Stomach smooth muscle (tissue), 2 donors: ENCODE data around the gene DPYD.

Source experiments
- H3K27ac ChIP-seq: one replicate; pipeline ENCODE4 v1.7.0; 2013; ENCODE audit warnings: mild to moderate bottlenecking, low read length, inconsistent platforms
- H3K27me3 ChIP-seq, 2 donors: one replicate each; pipeline ENCODE4 v1.7.0; 2013; ENCODE audit warnings: low read length in 2 of 2; ENCODE audit not compliant: insufficient read depth in 2 of 2, control insufficient read depth in 1 of 2
- H3K36me3 ChIP-seq, 2 donors: one replicate each; pipeline ENCODE4 v1.7.0; 2013; ENCODE audit warnings: low read length in 2 of 2; ENCODE audit not compliant: control insufficient read depth in 2 of 2, insufficient read depth in 2 of 2
- H3K4me1 ChIP-seq: one replicate; pipeline ENCODE4 v1.7.0; 2013; ENCODE audit warnings: low read length; ENCODE audit not compliant: control insufficient read depth, insufficient read depth
- H3K4me3 ChIP-seq, 2 donors: one replicate each; pipeline ENCODE4 v1.7.0; 2013; ENCODE audit warnings: low read length in 2 of 2
- H3K9ac ChIP-seq, 2 donors: one replicate each; pipeline ENCODE4 v1.7.0; 2013; ENCODE audit warnings: low read length in 2 of 2, mild to moderate bottlenecking in 1 of 2
- H3K9me3 ChIP-seq, 2 donors: one replicate each; pipeline ENCODE4 v1.7.0; 2013; ENCODE audit warnings: low read length in 2 of 2; ENCODE audit not compliant: control insufficient read depth in 2 of 2
- donor health status: healthy.
- donor health status: Pancreatic carcinoma.

Gene DPYD

DNA sequence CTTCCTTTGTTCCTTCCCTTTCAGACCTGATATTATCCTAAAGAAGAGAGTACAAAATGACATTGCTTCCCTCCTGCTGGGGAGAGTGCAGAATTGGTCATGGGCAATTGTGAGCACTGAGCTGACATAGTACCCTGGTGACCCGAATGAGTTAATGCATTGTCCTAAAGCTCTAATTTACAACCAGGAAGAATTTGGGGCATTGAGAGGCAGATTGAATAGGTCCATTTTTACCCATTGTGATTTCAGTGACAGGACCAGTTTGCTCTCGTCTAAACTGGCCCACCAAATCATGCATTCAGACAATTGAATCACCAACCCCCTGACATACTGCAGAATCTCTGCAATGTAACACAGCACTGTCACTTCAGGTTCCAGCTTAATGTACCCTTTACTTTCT, 497.4 kb downstream of the DPYD start:
- Histone ChIP-seq H3K27ac (no peak overlapping the region), H3K4me1 (no peaks in the 10 kb centered on the region), H3K27me3 (no peaks in the 10 kb centered on the region), H3K36me3 (no peaks in the 10 kb centered on the region), H3K4me3 (no peak overlapping the region), H3K9me3 (no peaks in the 10 kb centered on the region), H3K9ac (no peak overlapping the region)

DNA sequence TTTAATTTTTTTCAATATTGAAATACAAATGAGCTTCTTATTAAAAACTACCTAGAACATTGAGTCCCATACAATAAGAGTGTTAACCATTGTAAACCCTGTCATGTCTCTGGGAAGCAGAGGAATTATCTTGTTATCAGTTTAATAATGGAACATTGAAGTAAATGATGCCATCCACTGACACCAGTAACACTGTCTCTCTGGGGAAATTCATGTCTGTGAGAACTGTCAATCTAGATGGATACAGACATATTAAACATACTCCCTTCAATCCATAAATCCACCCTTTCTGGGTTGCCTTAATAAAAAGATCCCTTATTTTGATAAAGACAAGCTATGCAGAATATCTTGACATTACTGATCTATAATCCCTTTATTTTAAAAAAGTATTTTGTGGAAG, 503.2 kb downstream of the DPYD start:
- no peaks in the 10 kb centered on the region for H3K36me3 ChIP-seq
- H3K4me3 ChIP-seq, result no peak overlapping the region
- no peaks in the 10 kb centered on the region for H3K9me3 ChIP-seq
- no peak overlapping the region for H3K9ac ChIP-seq
- no peaks in the 10 kb centered on the region for H3K4me1 ChIP-seq
- H3K27me3 ChIP-seq, result no peaks in the 10 kb centered on the region
- H3K27ac ChIP-seq, result no peak overlapping the region

DNA sequence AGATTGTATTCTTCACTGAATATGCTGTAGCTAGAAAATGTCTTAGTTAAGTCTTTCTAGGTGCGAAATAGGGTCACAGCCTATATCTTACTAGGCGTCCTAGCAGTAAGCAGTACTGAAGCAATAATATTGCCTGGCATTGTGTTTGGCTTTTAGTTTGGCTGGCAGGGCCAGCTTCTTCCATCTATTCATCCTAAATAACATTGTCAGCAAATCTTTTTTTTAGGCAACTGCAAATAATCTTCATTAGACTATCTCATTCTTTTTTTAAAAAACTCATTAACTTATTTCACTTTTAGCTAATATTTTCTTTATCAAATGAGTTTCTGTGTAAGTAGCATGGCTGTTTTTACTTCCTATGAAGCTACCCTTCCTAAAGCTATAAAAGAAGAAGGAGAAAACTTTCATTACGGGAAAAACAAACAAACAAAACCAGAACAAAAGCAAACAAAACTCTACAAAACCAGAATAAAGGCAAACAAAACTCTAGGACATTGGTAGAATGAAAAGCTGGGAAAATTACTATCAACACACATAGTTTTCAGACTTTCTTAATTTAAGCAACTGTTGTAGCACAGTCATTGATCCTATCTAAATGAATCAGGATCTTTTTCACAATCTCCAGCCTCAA, 506.0 kb downstream of the DPYD start:
- peaks cover 0 to 3% of the 10 kb centered on the region in 2 donors for H3K36me3 ChIP-seq
- no peaks in the 10 kb centered on the region for H3K27me3 ChIP-seq
- H3K9me3 ChIP-seq, result no peaks in the 10 kb centered on the region
- H3K9ac ChIP-seq, result no peak overlapping the region
- H3K4me1 ChIP-seq, result no peaks in the 10 kb centered on the region
- H3K27ac ChIP-seq, result no peak overlapping the region
- H3K4me3 ChIP-seq, result no peak overlapping the region

DNA sequence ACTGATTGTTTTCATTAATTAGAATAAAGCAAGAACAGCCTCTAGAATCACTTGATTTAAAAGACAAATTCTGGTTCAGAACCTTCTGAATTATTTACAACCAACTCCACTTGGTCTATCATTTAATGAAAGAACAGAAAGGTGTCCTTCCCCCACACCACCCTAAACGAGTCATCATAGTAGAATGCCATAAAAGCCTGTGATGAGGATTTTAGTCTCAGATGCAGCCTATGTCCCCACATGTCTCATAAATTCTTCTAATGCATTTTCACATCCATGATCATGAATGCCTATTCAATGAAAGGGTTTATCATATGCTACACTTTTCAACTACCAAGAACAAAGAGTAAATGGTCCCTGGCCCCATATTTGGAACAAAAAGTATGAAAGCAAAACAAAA, 508.1 kb downstream of the DPYD start:
- Histone ChIP-seq H3K27ac (no peak overlapping the region), H3K36me3 (peaks cover 0 to 3% of the 10 kb centered on the region in 2 donors), H3K9me3 (no peaks in the 10 kb centered on the region), H3K4me1 (no peaks in the 10 kb centered on the region), H3K9ac (no peak overlapping the region), H3K27me3 (no peaks in the 10 kb centered on the region), H3K4me3 (no peak overlapping the region)

DNA sequence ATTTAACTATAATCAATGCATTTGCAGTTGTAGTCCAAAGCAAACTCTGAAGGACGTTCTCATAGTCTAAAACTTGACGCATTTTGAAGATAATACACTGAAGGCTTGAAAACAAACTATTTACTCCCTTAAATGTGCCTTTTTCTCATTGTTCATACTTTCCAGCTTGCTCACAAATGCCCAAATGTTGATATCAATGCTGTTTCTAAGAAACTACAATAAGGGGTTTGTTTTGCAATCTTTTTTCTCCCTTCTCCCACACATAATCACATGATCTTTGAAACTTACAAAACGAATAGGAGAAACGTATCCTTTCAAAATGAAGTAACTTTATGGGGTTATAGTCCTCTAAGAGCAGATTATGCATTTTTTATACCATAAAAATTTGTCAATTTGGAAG, 508.7 kb downstream of the DPYD start:
- H3K4me1 ChIP-seq, result no peaks in the 10 kb centered on the region
- H3K27me3 ChIP-seq, result no peaks in the 10 kb centered on the region
- peaks cover 0 to 3% of the 10 kb centered on the region in 2 donors for H3K36me3 ChIP-seq
- no peak overlapping the region for H3K9ac ChIP-seq
- no peak overlapping the region for H3K4me3 ChIP-seq
- H3K9me3 ChIP-seq, result no peaks in the 10 kb centered on the region
- no peak overlapping the region for H3K27ac ChIP-seq

DNA sequence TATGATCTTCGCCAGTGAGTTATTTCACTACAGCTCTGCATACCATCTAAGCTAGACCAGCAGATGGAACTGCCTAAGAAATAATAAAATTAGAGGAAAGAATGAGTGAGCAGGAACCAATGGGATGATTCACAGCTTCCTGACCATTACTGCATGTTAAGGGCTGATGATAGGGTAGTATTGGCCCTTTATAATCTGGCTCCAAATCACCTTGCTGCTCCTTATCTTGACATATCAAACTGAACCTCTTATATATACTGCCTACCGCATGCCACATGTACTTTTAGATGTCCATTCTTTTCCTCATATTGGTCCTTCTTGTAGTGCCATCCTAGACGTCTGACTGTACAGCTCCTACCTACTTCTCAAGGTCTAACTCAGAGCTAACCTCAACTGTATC, 524.4 kb downstream of the DPYD start:
- Histone ChIP-seq H3K9ac (no peak overlapping the region), H3K27ac (no peak overlapping the region), H3K4me1 (no peaks in the 10 kb centered on the region), H3K27me3 (no peaks in the 10 kb centered on the region), H3K36me3 (no peaks in the 10 kb centered on the region), H3K9me3 (peaks cover 0 to 3% of the 10 kb centered on the region in 2 donors), H3K4me3 (no peak overlapping the region)

DNA sequence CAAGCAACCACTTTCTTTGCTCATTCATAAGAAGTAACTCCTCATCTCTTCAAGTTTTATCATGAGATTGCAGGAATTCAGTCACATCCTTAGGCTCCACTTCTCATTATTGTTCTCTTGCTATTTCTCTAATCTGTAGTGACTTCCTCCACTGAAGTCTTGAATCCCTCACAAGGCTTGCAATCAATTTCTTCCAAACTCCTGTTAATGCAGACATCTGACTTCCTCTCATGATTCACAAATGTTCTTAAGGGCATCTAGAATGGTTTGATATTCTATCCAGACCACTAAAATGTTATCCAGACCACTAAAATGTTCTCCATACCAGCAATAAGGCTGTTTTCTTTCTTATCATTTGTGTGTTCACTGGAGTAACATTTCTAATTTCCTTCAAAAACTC, 528.1 kb downstream of the DPYD start:
- Histone ChIP-seq H3K27ac (no peak overlapping the region), H3K9me3 (peaks cover 0 to 3% of the 10 kb centered on the region in 2 donors), H3K36me3 (no peaks in the 10 kb centered on the region), H3K9ac (no peak overlapping the region), H3K27me3 (no peaks in the 10 kb centered on the region), H3K4me1 (no peaks in the 10 kb centered on the region), H3K4me3 (no peak overlapping the region)

DNA sequence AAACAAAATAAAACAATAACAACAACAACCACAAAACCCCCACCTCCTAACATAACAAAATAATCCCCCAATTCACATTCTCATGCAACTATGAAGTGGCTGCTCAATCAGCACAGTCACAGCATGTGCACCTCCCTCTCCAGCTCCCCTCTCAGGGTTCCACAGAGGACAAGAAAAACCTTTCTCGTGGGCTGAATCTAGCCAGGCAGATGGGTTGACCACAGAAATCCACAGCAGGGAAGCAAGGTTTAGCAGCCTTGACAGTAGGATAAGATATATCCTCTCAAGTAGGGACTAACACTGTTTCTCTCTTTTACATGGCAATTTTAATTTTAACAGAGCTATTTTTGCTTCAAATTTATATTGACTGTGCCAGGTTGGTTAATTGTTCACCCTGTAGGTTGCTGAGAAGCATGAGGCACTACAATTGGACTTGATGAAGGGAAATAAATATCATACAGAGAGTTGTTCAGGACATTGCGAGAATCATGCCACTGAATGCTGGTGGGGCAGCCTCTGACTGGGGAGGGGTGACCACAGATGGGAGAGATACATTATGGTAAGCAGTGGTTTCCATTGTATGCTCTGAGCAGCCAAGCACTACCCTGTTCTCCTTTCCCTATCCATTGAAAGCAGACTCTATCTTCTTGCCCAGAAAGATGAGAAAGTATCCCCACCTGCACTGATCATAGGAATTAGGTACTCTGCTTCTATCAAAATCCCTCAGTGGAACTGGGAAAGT, 535.1 kb downstream of the DPYD start:
- no peaks in the 10 kb centered on the region for H3K36me3 ChIP-seq
- H3K9me3 ChIP-seq, result no peaks in the 10 kb centered on the region

DNA sequence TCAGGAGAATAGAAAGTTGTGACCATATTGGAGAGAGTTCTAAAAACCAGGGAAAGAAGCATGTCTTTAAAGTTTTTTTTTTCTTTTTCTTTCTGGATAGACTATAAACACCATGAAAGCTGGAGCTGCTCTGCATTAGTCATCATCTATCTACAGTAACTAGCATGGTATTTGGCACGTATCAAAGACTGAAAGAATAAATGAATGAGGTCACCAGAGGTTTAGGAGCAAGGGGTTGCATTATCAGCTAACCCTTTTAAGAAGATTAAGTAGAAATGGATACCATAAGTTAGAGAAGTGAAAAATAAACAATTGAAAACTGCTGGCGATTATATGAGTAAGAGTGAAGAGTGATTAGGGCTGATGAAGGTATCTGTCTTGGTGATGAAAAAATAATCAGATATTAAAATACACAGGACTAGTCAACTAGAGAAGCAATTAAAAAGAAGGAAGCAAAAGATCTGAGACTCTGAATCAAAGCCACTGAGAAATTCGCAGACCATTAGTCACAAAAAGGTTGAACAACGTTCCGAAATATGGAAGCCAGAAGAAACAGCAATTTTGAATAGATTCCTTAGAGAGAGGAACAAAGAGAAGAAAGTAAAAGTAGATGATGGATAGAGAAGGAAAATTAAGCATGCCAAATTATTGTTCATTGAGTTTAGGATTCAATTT, 536.4 kb downstream of the DPYD start:
- H3K9ac ChIP-seq, result no peak overlapping the region
- no peaks in the 10 kb centered on the region for H3K9me3 ChIP-seq
- H3K4me3 ChIP-seq, result no peak overlapping the region
- H3K27ac ChIP-seq, result no peak overlapping the region
- no peaks in the 10 kb centered on the region for H3K36me3 ChIP-seq
- no peaks in the 10 kb centered on the region for H3K27me3 ChIP-seq
- no peaks in the 10 kb centered on the region for H3K4me1 ChIP-seq

More for the DNA sequence above, 535.1 kb downstream of the DPYD start:
- no peaks in the 10 kb centered on the region for H3K4me1 ChIP-seq
- H3K27me3 ChIP-seq, result no peaks in the 10 kb centered on the region
- H3K9ac ChIP-seq, result no peak overlapping the region
- H3K27ac ChIP-seq, result no peak overlapping the region
- no peak overlapping the region for H3K4me3 ChIP-seq

DNA sequence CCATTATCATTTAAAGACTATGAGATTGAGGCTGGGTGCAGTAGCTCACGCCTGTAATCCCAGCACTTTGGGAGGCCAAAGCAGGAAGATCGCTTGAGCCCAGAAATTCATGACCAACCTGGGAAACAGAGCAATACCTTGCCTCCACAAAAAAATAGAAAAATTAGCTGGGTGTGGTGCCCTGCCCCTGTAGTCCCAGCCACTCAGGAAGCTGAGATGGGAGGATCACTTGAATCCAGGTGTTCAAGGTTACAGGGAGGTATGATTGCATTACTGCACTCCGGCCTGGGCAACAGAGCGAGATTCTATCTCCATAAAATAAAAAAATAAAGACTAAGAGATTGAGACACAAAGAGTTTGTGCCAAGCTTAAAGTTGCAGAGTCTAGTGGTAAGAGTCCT, 537.0 kb downstream of the DPYD start:
- H3K4me3 ChIP-seq, result no peak overlapping the region
- H3K27me3 ChIP-seq, result no peaks in the 10 kb centered on the region
- no peaks in the 10 kb centered on the region for H3K9me3 ChIP-seq

DNA sequence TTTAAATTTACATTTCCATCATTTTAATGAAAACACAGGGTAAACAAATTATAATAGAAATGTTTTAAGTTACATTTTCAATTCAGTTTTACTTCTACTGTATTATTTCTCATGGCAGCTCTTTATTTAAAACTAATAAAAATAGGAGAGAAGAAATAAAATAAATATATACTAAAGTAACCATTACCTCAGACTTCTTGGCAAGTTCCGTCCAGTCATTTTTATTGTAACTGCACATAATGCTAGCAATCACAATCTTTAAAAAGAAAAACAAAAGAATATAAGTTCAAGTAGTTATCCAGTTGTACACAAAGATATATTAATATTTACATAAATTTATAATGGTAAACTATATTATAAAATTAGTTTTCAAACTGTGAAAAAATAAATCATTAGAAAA, 538.6 kb downstream of the DPYD start:
- Histone ChIP-seq H3K4me1 (no peaks in the 10 kb centered on the region), H3K36me3 (peaks cover 0 to 4% of the 10 kb centered on the region in 2 donors), H3K9me3 (no peaks in the 10 kb centered on the region), H3K27ac (no peak overlapping the region), H3K9ac (no peak overlapping the region), H3K27me3 (no peaks in the 10 kb centered on the region), H3K4me3 (no peak overlapping the region)

More for the DNA sequence above, 537.0 kb downstream of the DPYD start:
- no peak overlapping the region for H3K9ac ChIP-seq
- no peaks in the 10 kb centered on the region for H3K36me3 ChIP-seq
- no peak overlapping the region for H3K27ac ChIP-seq
- no peaks in the 10 kb centered on the region for H3K4me1 ChIP-seq
